B cell (primary cell): ENCODE measurements around the gene DCTN5. TPM values are rescaled to one million over a fixed set of nuclear protein-coding genes. Genes with fewer than 3 reads are reported as not detected.

Experiments
- ATAC-seq: fragments of 200-7000 bp; cut with Tn5 transposase; one replicate; pipeline ENCODE4 v1.10.0; 2021; ENCODE audit warnings: low read depth, mild to moderate bottlenecking, moderate number of reproducible peaks, moderate library complexity
- CTCF ChIA-PET: fragments of 350-600 bp; sonication (Branson Sonifier 250); formaldehyde crosslinking; loops from one replicate; lab custom pipeline; 2021; ENCODE audit warnings: antibody characterized with exemption, inconsistent platforms; lab: Charles Lee
- POLR2A ChIA-PET: fragments of 350-600 bp; sonication (Branson Sonifier 250); formaldehyde crosslinking; loops from one replicate; lab custom pipeline; 2021; ENCODE audit warnings: antibody characterized with exemption; lab: Charles Lee
- DNase-seq: peaks from one replicate; pipeline ENCODE4 v3.0.0; 2013
- H2AFZ ChIP-seq: 2 replicates; pipeline ENCODE4 v1.6.1; 2012; ENCODE audit warnings: mild to moderate bottlenecking, low read depth, low read length; ENCODE audit not compliant: insufficient read depth, poor library complexity, severe bottlenecking
- H3K27ac ChIP-seq, 2 donors: 1 replicate in 1 of 2; 2 replicates in 1 of 2; pipeline ENCODE4 v1.5.1; 2012 to 2013; ENCODE audit warnings: low read length in 2 of 2, mild to moderate bottlenecking in 2 of 2, moderate library complexity in 1 of 2
- H3K27me3 ChIP-seq, 4 experiments: fragments of 200-600 bp in 1 of 4; sonication (generic) in 1 of 4; replicated peaks in 1 of 4; 1 replicate in 2 of 4; 2 replicates in 2 of 4; pipeline versions ENCODE4 v1.6.1 to v1.7.0; 2013 to 2016; ENCODE audit warnings: low read length in 3 of 4, mild to moderate bottlenecking in 2 of 4, mixed read lengths in 1 of 4, moderate library complexity in 1 of 4; ENCODE audit not compliant: insufficient read depth in 4 of 4, control insufficient read depth in 3 of 4; ENCODE audit errors: control extremely low read depth in 1 of 4
- H3K36me3 ChIP-seq, 2 experiments: replicated peaks in 1 of 2; 1 replicate in 1 of 2; 2 replicates in 1 of 2; pipeline versions ENCODE4 v1.6.1 to v1.7.1; 2013; ENCODE audit warnings: low read length in 1 of 2; ENCODE audit not compliant: insufficient read depth in 2 of 2, control insufficient read depth in 1 of 2; ENCODE audit errors: control extremely low read depth in 1 of 2, extremely low read depth in 1 of 2
- H3K4me1 ChIP-seq, 2 donors: fragments of 200-600 bp in 1 of 2; sonication (generic) in 1 of 2; 1 replicate in 1 of 2; 2 replicates in 1 of 2; pipeline versions ENCODE4 v1.5.1 to v1.6.1; 2013 to 2017; ENCODE audit warnings: low read length in 2 of 2; ENCODE audit not compliant: control insufficient read depth in 2 of 2, insufficient read depth in 2 of 2
- H3K4me2 ChIP-seq: replicated peaks from 2 replicates; pipeline ENCODE3; 2012; ENCODE audit warnings: mild to moderate bottlenecking, low read depth, low read length; ENCODE audit not compliant: poor library complexity, severe bottlenecking
- H3K4me3 ChIP-seq, 5 experiments: fragments of 200-600 bp in 1 of 5; sonication (generic) in 1 of 5; 1 replicate in 3 of 5; 2 replicates in 2 of 5; pipeline versions ENCODE4 v1.5.1 to v1.7.0; 2011 to 2016; ENCODE audit warnings: low read length in 4 of 5, mild to moderate bottlenecking in 4 of 5, low read depth in 2 of 5, control low read depth in 1 of 5, moderate library complexity in 1 of 5; ENCODE audit not compliant: insufficient read depth in 1 of 5; ENCODE audit errors: control extremely low read depth in 1 of 5, extremely low read depth in 1 of 5
- H3K79me2 ChIP-seq: fragments of 200-600 bp; sonication (generic); one replicate; pipeline ENCODE4 v1.6.0; 2016; ENCODE audit warnings: low read length; ENCODE audit not compliant: control insufficient read depth, insufficient read depth
- H3K9ac ChIP-seq: fragments of 200-600 bp; sonication (generic); 2 replicates; pipeline ENCODE4 v1.6.1; 2017; ENCODE audit warnings: mild to moderate bottlenecking, low read length, moderate library complexity
- H3K9me3 ChIP-seq, 3 donors: one replicate each; pipeline versions ENCODE4 v1.6.1 to v1.7.1; 2013; ENCODE audit warnings: low read length in 2 of 3; ENCODE audit not compliant: control insufficient read depth in 2 of 3, insufficient read depth in 1 of 3; ENCODE audit errors: control extremely low read depth in 1 of 3
- H4K20me1 ChIP-seq: 2 replicates; pipeline ENCODE4 v1.6.0; 2012; ENCODE audit warnings: mild to moderate bottlenecking, low read length; ENCODE audit not compliant: insufficient read depth, control insufficient read depth, poor library complexity, severe bottlenecking
- H3K27ac Mint-ChIP-seq: one replicate; pipeline ENCODE4 v1.8.0; 2021; ENCODE audit warnings: mixed read lengths
- H3K27me3 Mint-ChIP-seq: one replicate; pipeline ENCODE4 v1.8.0; 2021; ENCODE audit warnings: mixed read lengths
- H3K4me1 Mint-ChIP-seq: one replicate; pipeline ENCODE4 v1.8.0; 2021; ENCODE audit warnings: mixed read lengths
- H3K4me3 Mint-ChIP-seq: one replicate; pipeline ENCODE4 v1.8.0; 2021; ENCODE audit warnings: mixed read lengths
- H3K9me3 Mint-ChIP-seq: one replicate; pipeline ENCODE4 v1.8.0; 2022; ENCODE audit warnings: mixed read lengths; ENCODE audit not compliant: insufficient read depth
- CTCF ChIP-seq: fragments of 200-600 bp; IDR thresholded peaks from one replicate; pipeline ENCODE4 v1.8.0; 2022; ENCODE audit warnings: antibody characterized with exemption, mild to moderate bottlenecking
- EZH2 ChIP-seq: IDR thresholded peaks from 2 replicates; pipeline ENCODE4 v1.6.1; 2012; ENCODE audit warnings: borderline replicate concordance, low read depth, mild to moderate bottlenecking, moderate library complexity, low read length; ENCODE audit not compliant: insufficient read depth, poor library complexity, severe bottlenecking
- WGBS: methylation state at CpG from one replicate; pipeline ENCODE4 v1.1.5; 2013; ENCODE audit warnings: missing lambda C conversion rate; ENCODE audit not compliant: insufficient coverage; 5-methylcytosine and 5-hydroxymethylcytosine counted together
- intact Hi-C: fragments of 100-400 bp; cut with micrococcal nuclease; formaldehyde crosslinking; loops from one replicate; pipeline ENCODE4 v1.10.0; 2022
- polyA plus RNA-seq: library from polyadenylated mRNA; depleted of rRNA; stranded (reverse); fragments of >200 nt; gene quantifications from 2 replicates; pipeline ENCODE4 v1.2.3, GENCODE V29; 2012
- total RNA-seq, 2 donors: library from RNA; stranded (reverse); fragments of 120-200 nt in 1 of 2; gene quantifications; 1 replicate in 1 of 2; 2 replicates in 1 of 2; pipeline versions ENCODE4 v1.2.3 to v1.2.4, GENCODE V29; 2013 to 2022

Gene DCTN5
- total and polyA plus RNA-seq, 2 donors (not counting 1 experiment from before 2014, with no cell fraction given), result 22.4 to 58.3 TPM

- Histone ChIP-seq H3K9ac (no peak overlapping the region), H3K36me3 (peaks cover 7 to 93% of the 10 kb centered on the region in 2 experiments), H3K4me3 (no peak overlapping the region), H3K27me3 (no peaks in the 10 kb centered on the region), H4K20me1 (peaks cover 7% of the 10 kb centered on the region), H3K27ac (no peak overlapping the region), H3K4me2 (no peak overlapping the region), H3K79me2 (no peaks in the 10 kb centered on the region), H3K9me3 (no peaks in the 10 kb centered on the region), H3K4me1 (no peaks in the 10 kb centered on the region), H2AFZ (no peak overlapping the region)
- CTCF ChIA-PET, result no interaction called here
- Mint-ChIP-seq H3K4me1 (peaks cover 3% of the 10 kb centered on the region), H3K9me3 (no peaks in the 10 kb centered on the region), H3K27ac (no peak overlapping the region), H3K4me3 (no peak overlapping the region), H3K27me3 (no peaks in the 10 kb centered on the region)
- no peak for ATAC-seq
- TF ChIP-seq CTCF (no peak), EZH2 (no peak)
- WGBS, result no CpG with 5 or more reads among the region's 2 CpGs
- POLR2A ChIA-PET, result no interaction called here
- intact Hi-C loops, result no loop called here
- DNase-seq, result no peak
Observed at GRCh38 chr16:23663918-23664317, 22.7 kb downstream of the DCTN5 start.

GRCh38 chr16:23666571-23667354 lies 25.5 kb downstream of the DCTN5 start:
- CTCF ChIA-PET, result interaction anchor here (0.7 kb wide), 1 partner anchor 11 kb away, joined by 3 read pairs; no protein-coding TSS in a partner anchor

More at GRCh38 chr16:23666571-23667354, 25.5 kb downstream of the DCTN5 start:
- Histone ChIP-seq H3K27me3 (no peaks in the 10 kb centered on the region), H3K79me2 (no peaks in the 10 kb centered on the region), H3K4me3 (no peak overlapping the region), H4K20me1 (peaks cover 22% of the 10 kb centered on the region), H2AFZ (no peak overlapping the region), H3K27ac (no peak overlapping the region), H3K4me2 (no peak overlapping the region), H3K36me3 (peaks cover 4 to 74% of the 10 kb centered on the region in 2 experiments), H3K4me1 (peaks cover 15 to 21% of the 10 kb centered on the region in 2 donors), H3K9ac (no peak overlapping the region), H3K9me3 (no peaks in the 10 kb centered on the region)
- DNase-seq, result no peak
- Mint-ChIP-seq H3K4me3 (no peak overlapping the region), H3K9me3 (no peaks in the 10 kb centered on the region), H3K27ac (no peak overlapping the region), H3K27me3 (no peaks in the 10 kb centered on the region), H3K4me1 (peaks cover 26% of the 10 kb centered on the region)
- ATAC-seq, result no peak
- POLR2A ChIA-PET, result no interaction called here
- no peak for TF ChIP-seq CTCF
- TF ChIP-seq EZH2, result no peak
- 98% methylated on average over 5 of the region's 7 CpGs for WGBS
- intact Hi-C loops, result no loop called here
